Activated CD4-positive, alpha-beta memory T cell treated with anti-CD3 and anti-CD28 coated beads, Interleukin-2, amount 10 ng/mL, durations not matched to agents 7 days and 5 days (primary cell): Measurements from ENCODE around the gene GPR25. TPM values are rescaled to one million over a fixed set of nuclear protein-coding genes. Genes with fewer than 3 reads are reported as not detected.

ENCODE experiments used
- total RNA-seq, 2 experiments: library from RNA; stranded (reverse); gene quantifications; one replicate each; pipeline ENCODE4 v1.2.3, GENCODE V29; 2021

Gene GPR25
- total RNA-seq, 2 experiments from 2014 or later: 0.25 TPM; not detected in 1

Other genes starting within 250 kb of the GPR25 start
- gene DDX59, start 203.1 kb upstream of the GPR25 start, total RNA-seq: 10 to 100 TPM; 32.1 to 34.0 TPM
- under 1 TPM; 0.65 to 0.78 TPM for gene CAMSAP2, start 134.1 kb upstream of the GPR25 start, total RNA-seq
- gene INAVA, start 21.9 kb downstream of the GPR25 start, total RNA-seq: under 1 TPM in 1 of 2 experiments, not detected in 1; 0.45 TPM
- gene KIF21B, start 150.7 kb downstream of the GPR25 start, total RNA-seq: 100 to 1,000 TPM; 175 to 180 TPM
- not detected for gene CACNA1S, start 239.4 kb downstream of the GPR25 start, total RNA-seq